ENCODE data around the gene LRRC18.

The LRRC18 gene

GRCh38 chr10:48904861-48905260, 34.8 kb downstream of the LRRC18 start:
- H3K27ac Mint-ChIP-seq: no peak overlapping the region
- H3K4me1 Mint-ChIP-seq: peaks cover 8% of the 10 kb centered on the region
- H3K27me3 Mint-ChIP-seq: no peaks in the 10 kb centered on the region
- no peak overlapping the region for H3K4me3 Mint-ChIP-seq
- peaks cover 90% of the 10 kb centered on the region for H3K36me3 Mint-ChIP-seq
- ATAC-seq: no peak
- no peaks in the 10 kb centered on the region for H3K9me3 Mint-ChIP-seq

- Mint-ChIP-seq H3K27me3 (no peaks in the 10 kb centered on the region), H3K4me3 (no peak overlapping the region), H3K4me1 (peaks cover 12% of the 10 kb centered on the region), H3K36me3 (peaks cover 89% of the 10 kb centered on the region), H3K27ac (peak overlapping the region; percentile 2), H3K9me3 (no peaks in the 10 kb centered on the region)
- no peak for ATAC-seq
Observed at GRCh38 chr10:48903151-48903550, 36.5 kb downstream of the LRRC18 start.

DNA sequence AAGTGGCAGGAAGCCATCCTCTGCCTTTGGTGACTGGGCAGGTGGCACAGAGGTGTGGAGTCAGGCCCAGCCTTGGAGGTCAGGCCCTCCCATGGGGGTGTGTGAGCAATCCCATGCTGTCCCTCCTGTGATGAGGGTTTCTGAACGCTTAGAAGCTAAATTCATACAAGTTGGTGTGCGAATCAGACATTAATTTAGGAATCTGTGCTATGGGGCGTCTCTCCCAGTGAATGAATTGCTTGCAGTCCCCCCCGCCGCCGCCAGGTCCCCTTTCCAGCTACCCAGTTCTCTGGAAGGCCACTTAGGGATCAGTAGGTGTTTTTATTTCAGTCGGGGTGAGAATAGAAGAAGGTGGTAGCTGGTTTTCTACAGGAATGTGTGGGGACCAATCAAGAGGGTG, 37.5 kb downstream of the LRRC18 start:
- no peaks in the 10 kb centered on the region for H3K9me3 Mint-ChIP-seq
- no peak for ATAC-seq
- no peaks in the 10 kb centered on the region for H3K27me3 Mint-ChIP-seq
- H3K4me1 Mint-ChIP-seq: peaks cover 13% of the 10 kb centered on the region
- peaks cover 91% of the 10 kb centered on the region for H3K36me3 Mint-ChIP-seq
- H3K27ac Mint-ChIP-seq: no peak overlapping the region
- H3K4me3 Mint-ChIP-seq: no peak overlapping the region

DNA sequence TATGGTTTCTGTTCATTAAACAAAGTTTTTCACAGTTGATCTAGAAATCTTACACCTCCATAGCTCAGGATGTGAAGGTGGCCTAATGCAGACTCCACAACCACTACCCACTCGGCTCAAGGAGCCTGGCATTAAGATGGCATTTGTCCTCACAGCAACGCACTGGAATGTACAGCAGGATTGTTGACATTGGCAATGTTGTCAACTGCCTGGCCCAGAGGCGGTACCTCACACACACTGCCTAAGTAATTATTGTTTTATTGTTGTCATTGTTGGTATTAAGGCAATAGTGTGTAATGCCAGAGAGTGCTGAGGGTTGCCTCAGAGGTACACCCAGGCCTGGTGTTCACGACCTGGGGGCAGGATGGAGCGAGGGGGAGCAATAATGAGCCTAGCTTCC, 38.3 kb downstream of the LRRC18 start:
- ATAC-seq: no peak
- Mint-ChIP-seq H3K27ac (no peak overlapping the region), H3K9me3 (no peaks in the 10 kb centered on the region), H3K4me1 (peaks cover 19% of the 10 kb centered on the region), H3K36me3 (peaks cover 95% of the 10 kb centered on the region), H3K27me3 (no peaks in the 10 kb centered on the region), H3K4me3 (no peak overlapping the region)

DNA sequence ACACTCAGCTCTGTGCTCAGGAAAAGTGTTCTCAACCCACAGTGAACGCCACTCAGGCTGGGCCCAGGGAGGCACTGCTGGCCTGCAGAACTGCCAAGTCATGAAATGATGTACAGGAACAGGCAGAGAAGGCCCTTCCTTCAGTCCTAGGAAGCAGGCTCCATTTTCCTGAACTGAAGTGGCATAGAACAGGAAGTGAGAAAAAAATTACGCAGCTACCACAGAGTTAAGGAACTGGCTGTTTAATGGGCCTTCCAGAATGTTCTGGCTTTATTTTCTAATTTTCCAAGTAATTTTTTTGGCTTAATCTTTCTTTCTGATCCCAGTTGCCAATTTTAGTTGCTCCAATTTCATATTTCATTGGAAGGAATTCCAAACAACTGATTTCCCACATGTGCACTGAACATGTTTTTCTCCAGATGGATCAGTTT, 39.3 kb downstream of the LRRC18 start:
- Mint-ChIP-seq H3K36me3 (peaks cover 94% of the 10 kb centered on the region), H3K4me3 (no peak overlapping the region), H3K27ac (peak overlapping the region; percentile 60), H3K9me3 (no peaks in the 10 kb centered on the region), H3K4me1 (peaks cover 20% of the 10 kb centered on the region), H3K27me3 (no peaks in the 10 kb centered on the region)
- no peak for ATAC-seq

DNA sequence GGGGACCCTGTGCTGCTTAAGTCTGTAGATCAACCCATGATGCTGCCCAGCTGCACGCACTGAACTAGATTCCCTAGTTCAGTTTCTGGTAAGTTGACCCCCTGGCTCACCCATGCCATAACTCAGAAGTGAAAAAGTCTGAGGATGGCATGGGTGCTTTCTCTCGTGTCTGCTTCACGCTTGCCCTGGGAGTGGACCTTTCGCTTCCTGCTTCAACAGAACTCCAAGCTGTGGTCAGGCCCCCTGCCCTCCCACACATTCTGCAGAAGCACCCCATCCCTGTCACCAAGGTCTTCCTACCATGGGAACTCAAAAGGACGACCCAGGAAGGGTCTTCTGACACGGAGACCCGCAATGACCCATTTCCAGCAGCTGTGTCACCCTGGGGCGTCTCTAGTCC, 39.9 kb downstream of the LRRC18 start:
- H3K4me3 Mint-ChIP-seq: no peak overlapping the region
- peaks cover 20% of the 10 kb centered on the region for H3K4me1 Mint-ChIP-seq
- H3K36me3 Mint-ChIP-seq: peaks cover 88% of the 10 kb centered on the region
- no peak for ATAC-seq
- H3K27me3 Mint-ChIP-seq: no peaks in the 10 kb centered on the region
- H3K27ac Mint-ChIP-seq: peak overlapping the region; percentile 60
- no peaks in the 10 kb centered on the region for H3K9me3 Mint-ChIP-seq

DNA sequence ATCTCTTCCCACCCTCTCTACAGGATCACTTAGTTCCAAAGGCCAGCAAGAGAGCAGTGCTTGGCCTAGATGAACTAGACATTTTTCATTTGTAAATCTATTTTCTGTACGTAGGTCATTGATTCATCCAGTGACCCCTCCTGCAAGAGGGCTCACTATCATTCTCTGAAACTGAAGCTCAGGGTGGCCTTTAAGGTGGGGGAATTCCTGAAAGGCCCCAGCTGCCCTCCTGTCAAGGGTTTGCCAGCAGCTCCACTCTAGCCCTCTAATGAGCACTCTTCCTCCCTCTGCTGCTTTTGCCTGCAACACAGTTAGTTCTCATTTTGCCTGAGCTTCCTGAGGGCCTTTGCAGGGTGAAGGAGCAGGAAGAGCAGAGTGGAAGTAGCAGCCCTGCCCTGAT, 41.2 kb downstream of the LRRC18 start:
- no peak overlapping the region for H3K4me3 Mint-ChIP-seq
- H3K27me3 Mint-ChIP-seq: no peaks in the 10 kb centered on the region
- H3K9me3 Mint-ChIP-seq: no peaks in the 10 kb centered on the region
- peaks cover 20% of the 10 kb centered on the region for H3K4me1 Mint-ChIP-seq
- ATAC-seq: no peak
- peak overlapping the region; percentile 14 for H3K27ac Mint-ChIP-seq
- peaks cover 82% of the 10 kb centered on the region for H3K36me3 Mint-ChIP-seq

- Mint-ChIP-seq H3K4me3 (no peak overlapping the region), H3K4me1 (peaks cover 20% of the 10 kb centered on the region), H3K36me3 (peaks cover 72% of the 10 kb centered on the region), H3K9me3 (no peaks in the 10 kb centered on the region), H3K27me3 (no peaks in the 10 kb centered on the region), H3K27ac (no peak overlapping the region)
- ATAC-seq: no peak
Observed at GRCh38 chr10:48897441-48897790, 42.2 kb downstream of the LRRC18 start.

- no peaks in the 10 kb centered on the region for H3K27me3 Mint-ChIP-seq
- peak overlapping the region; percentile 10 for H3K27ac Mint-ChIP-seq
- no peak overlapping the region for H3K4me3 Mint-ChIP-seq
- no peaks in the 10 kb centered on the region for H3K9me3 Mint-ChIP-seq
- peaks cover 72% of the 10 kb centered on the region for H3K36me3 Mint-ChIP-seq
- peaks cover 20% of the 10 kb centered on the region for H3K4me1 Mint-ChIP-seq
- no peak for ATAC-seq
Observed at GRCh38 chr10:48896756-48897440, 42.7 kb downstream of the LRRC18 start.

DNA sequence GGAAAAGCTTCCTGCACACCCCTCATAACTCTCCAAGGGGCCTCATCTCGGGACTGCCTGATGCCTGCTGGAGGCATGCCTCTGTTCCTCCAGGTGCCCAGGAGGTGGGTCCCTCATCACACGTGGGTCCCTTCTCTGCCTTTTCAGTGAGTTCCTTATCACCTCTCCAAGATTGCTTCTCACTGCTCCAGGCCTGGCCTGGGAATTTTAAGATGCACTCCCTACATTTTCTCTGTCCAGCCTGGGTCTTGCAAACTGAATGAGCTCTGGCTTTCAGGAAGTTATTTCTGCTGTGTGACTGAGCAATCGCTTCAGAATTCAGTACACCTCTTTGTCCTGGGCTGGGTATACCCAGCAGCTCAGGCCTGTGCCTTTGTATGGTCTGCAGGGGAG, 43.8 kb downstream of the LRRC18 start:
- peaks cover 20% of the 10 kb centered on the region for H3K4me1 Mint-ChIP-seq
- peaks cover 72% of the 10 kb centered on the region for H3K36me3 Mint-ChIP-seq
- no peaks in the 10 kb centered on the region for H3K27me3 Mint-ChIP-seq
- H3K9me3 Mint-ChIP-seq: no peaks in the 10 kb centered on the region
- no peak for ATAC-seq
- no peak overlapping the region for H3K4me3 Mint-ChIP-seq
- H3K27ac Mint-ChIP-seq: peak overlapping the region; percentile 10

DNA sequence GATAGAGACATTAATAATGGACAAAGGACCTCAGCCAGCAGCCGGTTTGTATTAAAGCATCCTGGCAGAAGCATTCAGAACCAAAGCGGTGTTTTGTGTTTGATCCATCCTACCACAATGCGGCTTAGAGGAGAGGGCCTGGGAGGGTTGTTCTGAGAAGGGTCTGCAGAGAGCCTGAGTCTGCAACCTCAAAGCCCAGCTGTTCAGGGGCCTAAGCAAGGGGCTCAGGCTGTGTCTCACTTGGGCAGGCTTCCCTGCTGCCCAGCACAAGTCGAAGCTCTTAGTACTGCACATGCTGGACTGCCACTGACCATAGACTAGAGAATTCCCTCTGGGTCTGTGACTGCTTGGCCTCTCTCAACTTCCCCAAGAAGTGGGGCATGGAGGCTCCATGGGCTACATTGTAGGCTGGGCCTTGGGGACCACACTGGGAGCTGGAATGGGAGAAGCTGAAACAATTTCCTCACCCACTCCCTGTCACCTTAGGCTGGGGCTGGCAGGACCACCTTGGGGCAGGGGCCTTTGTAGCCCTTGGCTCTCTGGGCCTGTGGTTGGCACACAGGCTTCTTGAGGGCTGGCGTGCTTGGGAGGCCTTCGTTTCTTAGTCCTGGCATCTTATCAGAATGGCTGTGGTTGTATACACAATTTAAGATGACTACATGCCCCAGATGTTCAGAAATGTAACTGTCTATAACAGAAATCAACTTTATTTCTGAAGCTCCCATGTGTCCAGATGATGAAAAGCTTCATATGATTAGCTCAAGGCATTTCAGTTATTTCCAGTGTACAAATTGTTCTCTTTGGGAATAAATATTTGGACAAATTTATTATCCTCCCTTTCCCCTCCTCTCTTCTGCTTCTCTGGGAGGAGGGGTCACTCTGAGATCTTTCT, 44.5 kb downstream of the LRRC18 start:
- Mint-ChIP-seq H3K27ac (peak overlapping the region; percentile 10), H3K36me3 (peaks cover 72% of the 10 kb centered on the region), H3K27me3 (no peaks in the 10 kb centered on the region), H3K4me3 (no peak overlapping the region), H3K4me1 (peaks cover 19% of the 10 kb centered on the region), H3K9me3 (no peaks in the 10 kb centered on the region)
- no peak for ATAC-seq

GRCh38 chr10:48890888-48891850, 48.5 kb downstream of the LRRC18 start:
- no peak for ATAC-seq
- no peak overlapping the region for H3K4me3 Mint-ChIP-seq
- peaks cover 67% of the 10 kb centered on the region for H3K36me3 Mint-ChIP-seq
- no peaks in the 10 kb centered on the region for H3K9me3 Mint-ChIP-seq
- peak overlapping the region; percentile 33 for H3K27ac Mint-ChIP-seq
- H3K4me1 Mint-ChIP-seq: no peaks in the 10 kb centered on the region
- no peaks in the 10 kb centered on the region for H3K27me3 Mint-ChIP-seq

DNA sequence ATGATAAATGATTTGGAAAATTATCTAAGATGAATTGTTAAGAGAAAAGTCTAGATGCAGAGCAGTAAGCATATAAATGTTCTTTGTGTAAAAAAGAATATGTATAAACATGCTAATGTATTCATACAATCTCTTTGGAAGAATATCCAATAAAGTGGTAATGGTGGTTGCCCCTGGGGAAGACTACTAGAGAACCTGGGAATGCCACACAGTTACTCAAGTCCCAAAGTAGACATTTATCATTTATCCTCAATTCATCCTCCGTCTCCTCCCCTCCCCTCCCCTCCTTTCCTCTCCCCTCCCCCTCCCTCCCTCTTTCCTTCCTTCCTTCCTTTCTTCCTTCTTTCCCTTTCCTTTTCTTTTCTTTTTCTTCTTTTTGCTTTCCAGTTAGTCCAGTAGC, 51.7 kb downstream of the LRRC18 start:
- Mint-ChIP-seq H3K36me3 (peaks cover 70% of the 10 kb centered on the region), H3K4me3 (no peak overlapping the region), H3K4me1 (peaks cover 9% of the 10 kb centered on the region), H3K9me3 (no peaks in the 10 kb centered on the region), H3K27me3 (no peaks in the 10 kb centered on the region), H3K27ac (no peak overlapping the region)
- ATAC-seq: no peak

DNA sequence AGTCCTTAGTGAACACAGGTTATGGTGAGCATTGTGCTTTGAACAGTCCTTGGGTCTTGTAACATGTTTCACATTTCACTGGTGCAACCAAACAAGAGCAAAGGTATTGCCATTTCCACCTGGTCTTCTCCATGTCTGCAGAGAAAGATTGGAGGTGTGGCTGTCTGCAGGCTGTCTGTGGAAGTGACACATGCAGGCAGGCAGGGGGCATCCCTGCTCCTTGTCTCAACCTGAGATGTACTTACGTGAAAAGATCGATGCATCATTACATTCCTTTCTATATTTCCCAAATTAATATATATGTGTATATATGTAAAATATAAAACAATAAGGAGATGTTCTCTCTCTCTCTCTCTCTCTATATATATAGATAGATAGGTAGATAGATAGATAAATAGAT, 54.3 kb downstream of the LRRC18 start:
- H3K27me3 Mint-ChIP-seq: no peaks in the 10 kb centered on the region

More for the DNA sequence above, 54.3 kb downstream of the LRRC18 start:
- peaks cover 72% of the 10 kb centered on the region for H3K36me3 Mint-ChIP-seq
- peaks cover 2% of the 10 kb centered on the region for H3K9me3 Mint-ChIP-seq
- no peak overlapping the region for H3K27ac Mint-ChIP-seq
- H3K4me1 Mint-ChIP-seq: peaks cover 23% of the 10 kb centered on the region
- H3K4me3 Mint-ChIP-seq: no peak overlapping the region
- ATAC-seq: no peak
